Astrocyte of the cerebellum (primary cell): Measurements from ENCODE around the gene PBLD.

ENCODE experiments used
- DNase-seq: peaks from one replicate; pipeline ENCODE4 v3.0.0-alpha.2; 2011; ENCODE audit warnings: low read depth
- H3K4me3 ChIP-seq: 2 replicates; pipeline ENCODE4 v1.5.1; 2011; ENCODE audit warnings: mild to moderate bottlenecking, low read depth, low read length, moderate library complexity
- in situ Hi-C: cut with HindIII; loops from 2 replicates; pipeline ENCODE4 v1.10.0; 2017; ENCODE audit warnings: low sequenced_read_pairs
- TF ChIP-seq, protein P1 (sequence below): IDR thresholded peaks from 2 replicates; pipeline ENCODE4 v1.5.1; 2012; ENCODE audit warnings: low read length, low read depth, moderate library complexity, mild to moderate bottlenecking; ENCODE audit errors: missing control alignments

The PBLD gene

DNA sequence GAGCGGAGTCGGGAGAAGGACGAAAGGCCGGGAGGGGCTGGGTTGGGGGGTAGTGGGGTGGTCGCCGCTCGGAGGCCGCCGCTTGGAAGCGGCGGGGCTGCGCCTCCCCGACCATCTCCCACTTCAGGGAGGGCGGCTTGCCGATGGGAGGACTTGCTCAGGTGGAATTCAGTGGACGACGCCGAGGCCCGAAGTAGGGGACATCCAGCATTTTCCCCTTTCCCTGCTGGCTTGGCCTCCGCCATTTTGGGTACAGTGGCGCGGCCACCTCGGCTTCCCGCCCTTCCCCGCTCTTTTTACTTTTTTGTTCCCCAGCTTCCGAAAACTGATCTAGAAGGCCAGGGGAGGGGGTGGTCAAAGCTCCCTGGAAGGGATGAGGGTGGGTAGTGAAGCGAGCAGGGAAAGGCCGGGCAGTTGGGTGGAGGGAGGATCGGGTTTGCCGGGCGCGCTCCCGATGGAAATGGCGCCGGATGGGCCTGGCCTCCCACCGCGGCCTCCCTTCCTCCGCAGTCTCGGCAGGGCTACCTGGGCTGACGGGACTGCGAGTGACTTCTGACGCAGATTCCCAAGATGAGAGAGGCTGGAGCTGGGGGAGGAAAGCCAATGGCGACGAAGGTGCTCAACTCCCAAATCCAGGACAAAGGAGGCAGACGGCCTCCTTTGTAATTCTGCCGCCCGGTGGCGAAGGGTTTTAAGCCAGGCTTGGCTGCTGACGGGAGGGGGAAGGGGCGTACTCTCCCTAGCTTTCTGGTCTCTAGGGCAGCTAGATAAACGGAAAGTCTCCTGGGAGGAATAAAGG lies at the start of gene PBLD:
Gene PBLD, minus strand, starts transcription at position 670 of the 799 bp plus-strand sequence. CDS start 26,084 bp downstream, outside the sequence.
- in situ Hi-C loops, result no loop called here
- H3K4me3 ChIP-seq, result peak within 1 kb of the TSS; percentile 98
- DNase-seq, result peak; percentile 65
- TF ChIP-seq, protein P1, sequence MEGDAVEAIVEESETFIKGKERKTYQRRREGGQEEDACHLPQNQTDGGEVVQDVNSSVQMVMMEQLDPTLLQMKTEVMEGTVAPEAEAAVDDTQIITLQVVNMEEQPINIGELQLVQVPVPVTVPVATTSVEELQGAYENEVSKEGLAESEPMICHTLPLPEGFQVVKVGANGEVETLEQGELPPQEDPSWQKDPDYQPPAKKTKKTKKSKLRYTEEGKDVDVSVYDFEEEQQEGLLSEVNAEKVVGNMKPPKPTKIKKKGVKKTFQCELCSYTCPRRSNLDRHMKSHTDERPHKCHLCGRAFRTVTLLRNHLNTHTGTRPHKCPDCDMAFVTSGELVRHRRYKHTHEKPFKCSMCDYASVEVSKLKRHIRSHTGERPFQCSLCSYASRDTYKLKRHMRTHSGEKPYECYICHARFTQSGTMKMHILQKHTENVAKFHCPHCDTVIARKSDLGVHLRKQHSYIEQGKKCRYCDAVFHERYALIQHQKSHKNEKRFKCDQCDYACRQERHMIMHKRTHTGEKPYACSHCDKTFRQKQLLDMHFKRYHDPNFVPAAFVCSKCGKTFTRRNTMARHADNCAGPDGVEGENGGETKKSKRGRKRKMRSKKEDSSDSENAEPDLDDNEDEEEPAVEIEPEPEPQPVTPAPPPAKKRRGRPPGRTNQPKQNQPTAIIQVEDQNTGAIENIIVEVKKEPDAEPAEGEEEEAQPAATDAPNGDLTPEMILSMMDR, result peak; percentile 63

GRCh38 chr10:68371604-68372003 lies 38.9 kb upstream of the PBLD start:
- DNase-seq, result no peak
- no peak overlapping the region for H3K4me3 ChIP-seq
- in situ Hi-C loops, result no loop called here
- TF ChIP-seq, protein P1, result no peak

GRCh38 chr10:68367121-68367520 lies 34.4 kb upstream of the PBLD start:
- H3K4me3 ChIP-seq, result no peak overlapping the region
- no peak for DNase-seq
- in situ Hi-C loops, result no loop called here
- TF ChIP-seq, protein P1, result no peak

- no peak overlapping the region for H3K4me3 ChIP-seq
- in situ Hi-C loops, result no loop called here
- no peak for DNase-seq
- TF ChIP-seq, protein P1, result no peak
Observed at GRCh38 chr10:68366600-68366999, 33.9 kb upstream of the PBLD start.

- TF ChIP-seq, protein P1, result no peak
- no peak overlapping the region for H3K4me3 ChIP-seq
- in situ Hi-C loops, result no loop called here
- DNase-seq, result no peak
Observed at GRCh38 chr10:68365611-68366010, 32.9 kb upstream of the PBLD start.

DNA sequence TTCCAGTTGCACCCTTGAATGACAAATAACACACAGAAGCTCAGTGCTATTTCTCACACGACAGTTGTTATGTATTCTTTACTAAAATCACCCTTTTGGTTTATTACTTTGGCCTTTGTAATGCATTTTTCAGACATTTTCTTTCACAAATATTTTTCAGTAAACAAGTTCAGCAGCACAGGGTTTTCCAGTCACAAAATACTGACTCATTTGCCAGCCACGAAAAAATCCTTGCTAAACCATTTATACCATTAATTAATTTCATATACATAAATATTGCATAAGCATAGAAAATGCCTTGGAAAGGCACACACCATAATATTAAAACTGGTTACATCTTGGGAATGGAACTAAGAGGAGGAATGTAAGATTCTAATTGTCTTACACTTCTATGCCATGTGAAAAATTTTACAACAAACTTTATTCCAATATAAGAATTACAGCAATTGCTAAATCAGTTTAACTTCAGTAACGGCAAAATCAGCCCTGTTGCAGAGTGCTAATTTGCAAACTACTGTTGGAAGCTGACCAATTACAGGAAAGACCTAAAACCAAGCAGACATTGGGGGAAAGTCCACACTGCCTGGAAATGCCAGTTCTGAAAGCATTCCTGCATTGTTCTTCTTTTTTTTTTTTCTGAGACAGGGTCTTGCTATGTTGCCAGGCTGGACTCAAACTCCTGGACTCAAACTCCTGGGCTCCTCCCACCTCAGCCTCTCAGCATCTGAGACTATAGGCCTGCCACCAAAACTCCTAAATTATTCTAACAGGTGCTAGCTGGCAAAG lies 31.6 kb upstream of the PBLD start:
- no peak overlapping the region for H3K4me3 ChIP-seq
- TF ChIP-seq, protein P1, result no peak
- in situ Hi-C loops, result no loop called here
- no peak for DNase-seq
